ENCODE measurements around the gene TFDP3. TPM values are rescaled to one million over a fixed set of nuclear protein-coding genes. Genes with fewer than 3 reads are reported as not detected.

Gene TFDP3
- total and polyA plus RNA-seq, 2 of the 13 experiments (the other 11 are each of a cell fraction or from before 2014, with no cell fraction given) = not detected

- Histone ChIP-seq H2AFZ (ENCODE audit: low read length) (no peak overlapping the region), H3K27me3 (ENCODE audit: control insufficient read depth in 1 of 2, insufficient read depth in 2 of 2, low read length in 2 of 2) (no peaks in the 10 kb centered on the region), H3K4me2 (ENCODE audit: low read depth, low read length) (no peak overlapping the region), H3K9me3 (ENCODE audit: low read length) (no peaks in the 10 kb centered on the region), H3K36me3 (replicated peaks in 1 of 2; ENCODE audit: control insufficient read depth in 1 of 2, insufficient read depth in 2 of 2, low read length in 2 of 2) (no peaks in the 10 kb centered on the region), H3K4me1 (ENCODE audit: insufficient read depth, low read length) (peaks cover 20% of the 10 kb centered on the region), H4K20me1 (ENCODE audit: insufficient read depth, low read length) (no peaks in the 10 kb centered on the region), H3K9ac (ENCODE audit: insufficient read depth, low read depth, low read length) (no peak overlapping the region), H3K27ac (ENCODE audit: extremely low read length, insufficient read depth, low read length) (no peak overlapping the region), H3K79me2 (ENCODE audit: insufficient read depth, low read length) (no peaks in the 10 kb centered on the region), H3K4me3 (replicated peaks in 1 of 3; ENCODE audit: insufficient read depth in 1 of 3, low read depth in 2 of 3, low read length in 3 of 3) (no peak overlapping the region)
- FAIRE-seq = no peak
- ChIA-PET CTCF (ENCODE audit: low intra/inter-chr PET ratio, low total read pairs) (no interaction called here), POLR2A (no interaction called here)
- BruUV-seq (replicated peaks) = no TSS peak
- in situ Hi-C loops (cut with HindIII; ENCODE audit: extremely low pct_ligation_motif_present, low pct_unique_long_range_greater_than_20kb) = loop anchor here (25.0 kb wide), 1 partner anchor 448 kb away; no protein-coding TSS in a partner anchor
- intact Hi-C loops (cut with micrococcal nuclease; ENCODE audit: unreplicated experiment) = no loop called here
- WGBS (ENCODE audit: low lambda C conversion rate) = no CpG with 5 or more reads among the region's 4 CpGs
- 0 out of 2 replicates have a peak, but pooled peaks have one; percentile 10 for TF ChIP-seq GABPA (IDR thresholded peaks at IDR 0.05; ENCODE audit: low read depth, low read length)
- peak; percentile 56 for TF ChIP-seq GABPA (CRISPR knock-in tag; IDR thresholded peaks at IDR 0.05; ENCODE audit: low read depth)
- no peak for TF ChIP-seq SRF (IDR thresholded peaks at IDR 0.05; ENCODE audit: low read depth, low read length)
- TF ChIP-seq SRSF4 (IDR thresholded peaks at IDR 0.05; ENCODE audit: low read depth, low read length, poor library complexity, severe bottlenecking) = no peak
- ATAC-seq = no peak
- no peak for DNase-seq (ENCODE audit: low spot score)
Observed at GRCh38 chrX:133185119-133185518, 33.0 kb downstream of the TFDP3 start.

- in situ Hi-C loops (cut with HindIII; ENCODE audit: extremely low pct_ligation_motif_present, low pct_unique_long_range_greater_than_20kb) (loop anchor here (25.0 kb wide), 1 partner anchor 447 kb away; no protein-coding TSS in a partner anchor), intact Hi-C loops (cut with micrococcal nuclease; ENCODE audit: unreplicated experiment) (no loop called here)
- H4K20me1 ChIP-seq (ENCODE audit: insufficient read depth, low read length) = no peaks in the 10 kb centered on the region
- no peak overlapping the region for H3K4me2 ChIP-seq (ENCODE audit: low read depth, low read length)
- POLR2A ChIA-PET = no interaction called here
- DNase-seq (ENCODE audit: low spot score) (no peak), ATAC-seq (no peak), FAIRE-seq (no peak)
- H3K9ac ChIP-seq (ENCODE audit: insufficient read depth, low read depth, low read length) = no peak overlapping the region
- CTCF ChIA-PET (ENCODE audit: low intra/inter-chr PET ratio, low total read pairs) = no interaction called here
- BruUV-seq (replicated peaks) = no TSS peak
- H3K27me3 ChIP-seq (ENCODE audit: control insufficient read depth in 1 of 2, insufficient read depth in 2 of 2, low read length in 2 of 2) = no peaks in the 10 kb centered on the region
- no peaks in the 10 kb centered on the region for H3K9me3 ChIP-seq (ENCODE audit: low read length)
- H3K27ac ChIP-seq (ENCODE audit: extremely low read length, insufficient read depth, low read length) = no peak overlapping the region
- no peaks in the 10 kb centered on the region for H3K36me3 ChIP-seq (replicated peaks in 1 of 2; ENCODE audit: control insufficient read depth in 1 of 2, insufficient read depth in 2 of 2, low read length in 2 of 2)
- H2AFZ ChIP-seq (ENCODE audit: low read length) = no peak overlapping the region
- H3K4me3 ChIP-seq (replicated peaks in 1 of 3; ENCODE audit: insufficient read depth in 1 of 3, low read depth in 2 of 3, low read length in 3 of 3) = no peak overlapping the region
- peaks cover 20% of the 10 kb centered on the region for H3K4me1 ChIP-seq (ENCODE audit: insufficient read depth, low read length)
- 47% methylated on average over 2 of the region's 2 CpGs for WGBS (ENCODE audit: low lambda C conversion rate)
- H3K79me2 ChIP-seq (ENCODE audit: insufficient read depth, low read length) = no peaks in the 10 kb centered on the region
- TF ChIP-seq ERF (CRISPR knock-in tag; IDR thresholded peaks at IDR 0.05) (no peak), GATAD1 (CRISPR knock-in tag; IDR thresholded peaks at IDR 0.05) (no peak), BCL6 (CRISPR knock-in tag; IDR thresholded peaks at IDR 0.05) (no peak), ZNF451 (CRISPR knock-in tag; IDR thresholded peaks at IDR 0.05) (no peak), CREM (IDR thresholded peaks at IDR 0.05) (no peak), CREM (CRISPR knock-in tag; IDR thresholded peaks at IDR 0.05) (no peak), MAX (IDR thresholded peaks at IDR 0.05) (no peak), ZBTB33 (CRISPR knock-in tag; IDR thresholded peaks at IDR 0.05) (no peak), ZBTB2 (CRISPR knock-in tag; IDR thresholded peaks at IDR 0.05; ENCODE audit: low read depth) (no peak), PCBP1 (IDR thresholded peaks at IDR 0.05; ENCODE audit: borderline replicate concordance, low read depth, low read length) (no peak), FOXO4 (CRISPR knock-in tag; conservative IDR thresholded peaks at IDR 0.05) (no peak), NFATC3 (CRISPR knock-in tag; IDR thresholded peaks at IDR 0.05) (no peak), ZNF12 (CRISPR knock-in tag; IDR thresholded peaks at IDR 0.05) (no peak)
Observed at GRCh38 chrX:133183806-133184205, 34.3 kb downstream of the TFDP3 start.

Data from HepG2 (cell line).